Nephron (organoid): ENCODE data around the gene FGGY.

Source experiments
- H3K27ac Mint-ChIP-seq, 3 experiments: 2 replicates each; pipeline ENCODE4 v1.8.0; 2020; ENCODE audit warnings: mixed read lengths in 3 of 3, mild to moderate bottlenecking in 2 of 3, moderate library complexity in 1 of 3
- H3K27me3 Mint-ChIP-seq: 2 replicates; pipeline ENCODE4 v1.8.0; 2021; ENCODE audit warnings: low read depth, mild to moderate bottlenecking, moderate library complexity, mixed read lengths
- H3K36me3 Mint-ChIP-seq: 2 replicates; pipeline ENCODE4 v1.8.0; 2020; ENCODE audit warnings: low read depth, mixed read lengths
- H3K4me1 Mint-ChIP-seq: 2 replicates; pipeline ENCODE4 v1.8.0; 2020; ENCODE audit warnings: mixed read lengths
- H3K4me3 Mint-ChIP-seq, 3 experiments: 2 replicates each; pipeline ENCODE4 v1.8.0; 2020; ENCODE audit warnings: mild to moderate bottlenecking in 3 of 3, mixed read lengths in 3 of 3, moderate library complexity in 2 of 3
- H3K9me3 Mint-ChIP-seq: 2 replicates; pipeline ENCODE4 v1.8.0; 2020; ENCODE audit warnings: mixed read lengths
- TF ChIP-seq, protein P1 (sequence below), 3 experiments: fragments of 200-600 bp; sonication (generic); IDR thresholded peaks; one replicate each; pipeline ENCODE4 v1.5.0; 2021; ENCODE audit warnings: antibody characterized with exemption in 3 of 3; ENCODE audit not compliant: unreplicated experiment in 3 of 3

FGGY gene

DNA sequence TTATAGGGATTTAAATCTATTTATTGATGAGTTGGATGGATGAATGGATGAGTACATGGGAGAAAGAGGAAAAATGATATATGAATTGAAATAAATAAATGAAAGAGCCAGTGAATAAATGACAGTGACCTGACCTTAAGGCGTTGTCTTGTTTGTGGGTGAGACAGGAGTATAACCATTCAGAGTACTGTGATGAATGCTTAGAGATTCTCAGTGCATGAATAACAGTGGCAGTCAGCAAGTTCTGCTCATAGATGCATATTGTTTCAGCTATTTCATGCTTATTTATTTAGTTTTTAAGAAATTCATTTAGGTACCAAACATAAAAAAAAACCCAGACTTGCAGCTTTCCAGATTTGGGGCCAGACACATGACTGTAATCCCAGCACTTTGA, 116.4 kb downstream of the FGGY start:
- peaks cover 2% of the 10 kb centered on the region for H3K27me3 Mint-ChIP-seq
- TF ChIP-seq, protein P1, sequence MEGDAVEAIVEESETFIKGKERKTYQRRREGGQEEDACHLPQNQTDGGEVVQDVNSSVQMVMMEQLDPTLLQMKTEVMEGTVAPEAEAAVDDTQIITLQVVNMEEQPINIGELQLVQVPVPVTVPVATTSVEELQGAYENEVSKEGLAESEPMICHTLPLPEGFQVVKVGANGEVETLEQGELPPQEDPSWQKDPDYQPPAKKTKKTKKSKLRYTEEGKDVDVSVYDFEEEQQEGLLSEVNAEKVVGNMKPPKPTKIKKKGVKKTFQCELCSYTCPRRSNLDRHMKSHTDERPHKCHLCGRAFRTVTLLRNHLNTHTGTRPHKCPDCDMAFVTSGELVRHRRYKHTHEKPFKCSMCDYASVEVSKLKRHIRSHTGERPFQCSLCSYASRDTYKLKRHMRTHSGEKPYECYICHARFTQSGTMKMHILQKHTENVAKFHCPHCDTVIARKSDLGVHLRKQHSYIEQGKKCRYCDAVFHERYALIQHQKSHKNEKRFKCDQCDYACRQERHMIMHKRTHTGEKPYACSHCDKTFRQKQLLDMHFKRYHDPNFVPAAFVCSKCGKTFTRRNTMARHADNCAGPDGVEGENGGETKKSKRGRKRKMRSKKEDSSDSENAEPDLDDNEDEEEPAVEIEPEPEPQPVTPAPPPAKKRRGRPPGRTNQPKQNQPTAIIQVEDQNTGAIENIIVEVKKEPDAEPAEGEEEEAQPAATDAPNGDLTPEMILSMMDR (IDR thresholded peaks at IDR 0.05; ENCODE audit: unreplicated experiment in 3 of 3), result no peak
- peaks cover 25% of the 10 kb centered on the region for H3K4me1 Mint-ChIP-seq
- no peaks in the 10 kb centered on the region for H3K36me3 Mint-ChIP-seq
- H3K9me3 Mint-ChIP-seq, result no peaks in the 10 kb centered on the region
- H3K4me3 Mint-ChIP-seq, result no peak overlapping the region
- H3K27ac Mint-ChIP-seq, result no peak overlapping the region

DNA sequence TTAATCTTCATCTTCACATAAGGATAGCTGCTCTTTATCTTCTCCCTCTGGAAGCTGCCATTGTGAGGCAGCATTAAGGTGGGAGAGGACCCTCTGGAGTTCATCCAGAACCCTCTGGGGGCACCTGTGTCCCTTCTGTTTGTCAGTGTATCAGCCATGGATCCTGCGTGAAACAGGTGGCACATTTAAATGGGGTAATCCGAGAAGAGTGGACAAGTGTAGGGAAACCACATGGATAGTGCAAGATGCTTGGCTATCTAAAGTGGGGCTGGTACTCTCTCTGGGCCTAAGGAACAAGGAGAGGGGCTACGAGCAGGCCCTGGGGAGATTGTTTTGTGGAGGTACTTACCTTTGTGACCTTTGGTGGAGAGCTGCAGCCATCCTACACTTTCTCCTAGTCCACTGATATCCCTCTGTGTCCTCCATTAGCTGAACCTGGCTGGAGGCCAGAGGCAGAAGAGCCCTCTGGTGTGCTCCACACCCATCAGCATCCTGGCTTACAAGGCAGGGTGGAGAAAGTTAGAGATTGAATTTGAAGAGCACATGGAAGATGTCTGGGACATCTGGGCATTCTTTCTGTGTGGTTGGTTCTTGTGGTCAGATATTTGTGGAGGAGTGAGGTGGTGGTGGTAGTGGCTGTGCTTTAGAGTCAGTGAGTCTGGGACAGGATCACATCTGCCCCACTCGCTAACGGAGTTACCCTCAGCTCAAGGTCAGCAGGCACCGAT, 117.7 kb downstream of the FGGY start:
- Mint-ChIP-seq H3K9me3 (no peaks in the 10 kb centered on the region), H3K27ac (peak overlapping the region in 2 of 3 experiments; percentile 6 to 25), H3K27me3 (peaks cover 3% of the 10 kb centered on the region), H3K4me1 (peaks cover 27% of the 10 kb centered on the region), H3K4me3 (no peak overlapping the region), H3K36me3 (no peaks in the 10 kb centered on the region)
- TF ChIP-seq, protein P1 (IDR thresholded peaks at IDR 0.05; ENCODE audit: unreplicated experiment in 3 of 3), result no peak

DNA sequence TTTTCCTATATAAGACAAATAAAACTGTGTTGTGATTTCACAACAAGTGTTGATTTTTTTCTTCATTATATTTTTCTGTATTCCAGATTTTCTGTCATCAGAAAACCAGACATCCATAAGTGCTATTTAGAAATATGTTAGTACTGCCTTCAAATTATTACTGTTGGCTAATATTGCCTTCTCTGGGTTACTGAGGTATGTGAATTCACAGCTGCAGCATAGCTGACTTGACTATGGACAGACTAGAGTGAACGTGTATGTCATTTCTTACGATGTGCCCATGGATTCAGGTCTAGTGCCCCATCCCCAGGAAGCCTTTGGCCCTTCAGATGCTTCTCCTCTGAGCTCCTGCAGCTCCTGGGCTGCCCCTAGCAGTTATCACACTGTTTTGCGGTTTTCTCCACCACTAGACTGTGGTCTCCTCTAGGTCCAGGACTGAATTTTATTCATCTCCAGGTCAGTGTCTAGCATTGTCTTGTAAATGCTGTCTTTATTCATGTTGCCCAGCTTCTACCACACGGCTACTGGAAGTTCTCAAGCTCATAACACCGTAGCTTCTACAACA, 118.5 kb downstream of the FGGY start:
- no peak overlapping the region for H3K4me3 Mint-ChIP-seq
- TF ChIP-seq, protein P1 (IDR thresholded peaks at IDR 0.05; ENCODE audit: unreplicated experiment in 3 of 3), result no peak
- H3K36me3 Mint-ChIP-seq, result no peaks in the 10 kb centered on the region
- peaks cover 3% of the 10 kb centered on the region for H3K27me3 Mint-ChIP-seq
- H3K9me3 Mint-ChIP-seq, result no peaks in the 10 kb centered on the region
- peak overlapping the region in 2 of 3 experiments; percentile 25 to 31 for H3K27ac Mint-ChIP-seq
- peaks cover 27% of the 10 kb centered on the region for H3K4me1 Mint-ChIP-seq

DNA sequence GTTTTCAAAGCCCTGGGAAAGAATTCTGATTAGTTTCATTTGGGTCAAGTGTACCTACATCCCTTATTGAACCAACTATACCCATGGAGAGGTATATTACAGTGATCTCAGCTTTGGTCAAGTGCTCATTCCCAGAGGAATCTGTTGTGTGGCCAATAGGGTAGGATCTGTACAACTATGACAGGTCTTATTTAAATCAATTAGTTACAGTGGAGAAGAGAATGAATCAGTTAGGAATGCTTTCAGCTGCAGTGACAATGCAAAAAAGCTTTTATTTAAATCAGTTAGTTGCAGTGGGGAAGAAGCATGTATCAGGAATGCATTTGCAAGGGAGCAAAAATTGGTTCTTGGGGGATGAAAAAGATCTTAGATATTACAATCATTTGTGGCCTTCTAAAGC, 119.0 kb downstream of the FGGY start:
- Mint-ChIP-seq H3K27ac (peak overlapping the region; percentile 0 to 22 (median 3)), H3K9me3 (no peaks in the 10 kb centered on the region), H3K27me3 (peaks cover 3% of the 10 kb centered on the region), H3K4me1 (peaks cover 27% of the 10 kb centered on the region), H3K36me3 (no peaks in the 10 kb centered on the region), H3K4me3 (no peak overlapping the region)
- TF ChIP-seq, protein P1 (IDR thresholded peaks at IDR 0.05; ENCODE audit: unreplicated experiment in 3 of 3), result no peak

DNA sequence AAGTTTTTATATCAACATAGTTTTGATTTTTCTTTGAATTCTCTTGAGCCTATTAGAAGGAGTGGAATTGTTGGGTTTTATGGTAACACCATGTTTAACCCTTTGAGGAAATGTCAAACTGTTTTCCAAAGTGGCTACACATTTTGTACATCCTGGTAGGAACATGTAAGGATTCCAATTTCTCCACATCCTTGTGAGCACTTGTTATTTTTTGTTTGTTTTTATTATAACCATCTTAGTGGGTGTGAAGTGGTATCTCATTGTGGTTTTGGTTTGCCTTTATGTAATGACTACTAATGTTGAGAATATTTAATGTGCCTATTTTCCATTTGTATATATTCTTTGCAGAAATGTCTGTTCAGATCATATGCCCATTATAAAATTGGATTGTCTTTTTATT, 120.5 kb downstream of the FGGY start:
- H3K27ac Mint-ChIP-seq, result no peak overlapping the region
- H3K36me3 Mint-ChIP-seq, result no peaks in the 10 kb centered on the region
- peaks cover 27% of the 10 kb centered on the region for H3K4me1 Mint-ChIP-seq
- no peak overlapping the region for H3K4me3 Mint-ChIP-seq
- TF ChIP-seq, protein P1 (IDR thresholded peaks at IDR 0.05; ENCODE audit: unreplicated experiment in 3 of 3), result no peak
- H3K27me3 Mint-ChIP-seq, result peaks cover 3% of the 10 kb centered on the region
- H3K9me3 Mint-ChIP-seq, result no peaks in the 10 kb centered on the region
